Right lobe of liver (tissue), 6 donors: ENCODE data around the gene ACTR10. TPM values are rescaled to one million over a fixed set of nuclear protein-coding genes. Genes with fewer than 3 reads are reported as not detected.
A peak's percentile ranks its signal among the peaks of the same experiment; 100 is the strongest.

Experiments used
- ATAC-seq, 4 donors: fragments of 200-7000 bp; cut with Tn5 transposase; one replicate each; pipeline ENCODE4 v1.9.1; 2020; ENCODE audit warnings: mild to moderate bottlenecking in 4 of 4, moderate library complexity in 4 of 4
- DNase-seq, 3 donors: peaks; one replicate each; pipeline ENCODE4 v3.0.0-alpha.2; 2020
- H3K27ac ChIP-seq, 3 donors: fragments of 200-600 bp; one replicate each; pipeline ENCODE4 v1.8.0; 2022
- H3K27me3 ChIP-seq, 2 donors: fragments of 200-600 bp; one replicate each; pipeline ENCODE4 v1.8.0; 2022
- H3K36me3 ChIP-seq, 4 donors: fragments of 200-600 bp; sonication (generic) in 1 of 4; one replicate each; pipeline versions ENCODE4 v1.5.1 to v1.8.0; 2017 to 2022; ENCODE audit warnings: control low read depth in 1 of 4
- H3K4me1 ChIP-seq, 4 donors: fragments of 200-600 bp; sonication (generic) in 1 of 4; one replicate each; pipeline versions ENCODE4 v1.5.1 to v1.8.0; 2017 to 2022; ENCODE audit warnings: control low read depth in 1 of 4
- H3K4me3 ChIP-seq, 3 donors: fragments of 200-600 bp; one replicate each; pipeline ENCODE4 v1.8.0; 2022
- H3K9me3 ChIP-seq, 4 donors: fragments of 200-600 bp; sonication (generic) in 1 of 4; one replicate each; pipeline versions ENCODE4 v1.5.1 to v1.8.0; 2017 to 2022; ENCODE audit warnings: control low read depth in 1 of 4
- CTCF ChIP-seq, 4 donors: fragments of 200-600 bp in 3 of 4; fragments of 450-650 bp in 1 of 4; IDR thresholded peaks; one replicate each; pipeline versions ENCODE4 v1.5.1 to v1.8.0; 2016 to 2022; ENCODE audit warnings: antibody characterized with exemption in 4 of 4, mild to moderate bottlenecking in 2 of 4
- POLR2A ChIP-seq: fragments of 450-650 bp; IDR thresholded peaks from one replicate; pipeline ENCODE4 v1.6.1; 2017; ENCODE audit warnings: antibody characterized with exemption, mild to moderate bottlenecking
- WGBS: methylation state at CpG from one replicate; pipeline ENCODE4 v1.1.6; 2018; ENCODE audit warnings: low coverage, low lambda C conversion rate; ENCODE audit not compliant: insufficient coverage; ENCODE audit errors: missing lambda C conversion rate; 5-methylcytosine and 5-hydroxymethylcytosine counted together
- intact Hi-C, 2 donors: fragments of 100-400 bp; cut with DNase I; formaldehyde crosslinking; loops; one replicate each; pipeline versions ENCODE4 v1.11.2 to v1.14.1; 2022
- total RNA-seq, 6 experiments: library from RNA; depleted of rRNA in 2 of 6; stranded (reverse); fragments of >200 nt in 2 of 6; fragmentation: NEBNext Ultra II Directional in 3 of 6; extraction: Animal tissue kit (Norgen Biotek cat#: 25700) in 3 of 6; gene quantifications; one replicate each; pipeline versions ENCODE4 v1.1.0 to v1.2.4, GENCODE V29; 2016 to 2023
- donor health status: DM: no; HTN: yes; CAD: no.
- donor health status: DM: no; HTN: no; CAD: no.
- donor health status: DM: no; HTN: no; CAD: no.
- donor health status: DM: no; HTN: yes; CAD: no.
- donor health status: DM: no; HTN: yes; CAD: no.

The ACTR10 gene
- total RNA-seq, 6 experiments from 2014 or later = 20.7 to 42.7 (median 26.5) TPM

DNA sequence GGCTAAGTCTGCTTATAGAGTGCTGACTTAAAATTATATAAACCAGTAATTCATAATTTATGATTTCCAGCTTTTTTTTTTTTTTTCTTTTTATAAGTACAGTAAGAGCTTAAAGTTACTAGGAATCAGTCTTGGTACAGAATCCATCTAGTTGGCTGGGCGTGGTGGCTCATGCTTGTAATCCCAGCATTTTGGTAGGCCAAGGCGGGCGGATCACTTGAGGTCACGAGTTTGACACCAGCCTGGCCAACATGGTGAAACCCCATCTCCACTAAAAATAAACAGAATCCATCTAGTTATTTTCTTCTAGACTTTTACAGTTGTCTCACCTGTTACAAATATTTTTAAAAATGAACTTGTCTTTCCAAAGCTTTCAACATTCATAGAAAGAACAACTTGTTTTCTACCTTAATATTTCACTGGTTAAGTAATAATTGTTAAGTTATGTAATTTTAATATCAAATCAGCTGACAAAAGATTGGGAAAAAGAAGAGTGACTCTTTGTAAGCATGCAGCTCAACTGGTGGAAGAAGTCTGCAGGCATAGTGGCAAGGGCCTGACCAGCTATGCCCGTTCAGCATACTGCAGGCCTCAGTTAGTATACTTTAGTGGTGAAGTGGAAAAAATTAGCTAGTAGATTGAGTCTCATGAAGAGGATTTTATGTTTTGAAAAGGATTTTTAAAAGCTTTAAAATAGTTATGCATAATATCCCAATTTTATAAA, 27.3 kb downstream of the ACTR10 start:
- intact Hi-C loops = no loop called here
- TF ChIP-seq CTCF (IDR thresholded peaks at IDR 0.05) (no peak), POLR2A (no peak)
- WGBS = 98% methylated on average over 5 of the region's 5 CpGs

DNA sequence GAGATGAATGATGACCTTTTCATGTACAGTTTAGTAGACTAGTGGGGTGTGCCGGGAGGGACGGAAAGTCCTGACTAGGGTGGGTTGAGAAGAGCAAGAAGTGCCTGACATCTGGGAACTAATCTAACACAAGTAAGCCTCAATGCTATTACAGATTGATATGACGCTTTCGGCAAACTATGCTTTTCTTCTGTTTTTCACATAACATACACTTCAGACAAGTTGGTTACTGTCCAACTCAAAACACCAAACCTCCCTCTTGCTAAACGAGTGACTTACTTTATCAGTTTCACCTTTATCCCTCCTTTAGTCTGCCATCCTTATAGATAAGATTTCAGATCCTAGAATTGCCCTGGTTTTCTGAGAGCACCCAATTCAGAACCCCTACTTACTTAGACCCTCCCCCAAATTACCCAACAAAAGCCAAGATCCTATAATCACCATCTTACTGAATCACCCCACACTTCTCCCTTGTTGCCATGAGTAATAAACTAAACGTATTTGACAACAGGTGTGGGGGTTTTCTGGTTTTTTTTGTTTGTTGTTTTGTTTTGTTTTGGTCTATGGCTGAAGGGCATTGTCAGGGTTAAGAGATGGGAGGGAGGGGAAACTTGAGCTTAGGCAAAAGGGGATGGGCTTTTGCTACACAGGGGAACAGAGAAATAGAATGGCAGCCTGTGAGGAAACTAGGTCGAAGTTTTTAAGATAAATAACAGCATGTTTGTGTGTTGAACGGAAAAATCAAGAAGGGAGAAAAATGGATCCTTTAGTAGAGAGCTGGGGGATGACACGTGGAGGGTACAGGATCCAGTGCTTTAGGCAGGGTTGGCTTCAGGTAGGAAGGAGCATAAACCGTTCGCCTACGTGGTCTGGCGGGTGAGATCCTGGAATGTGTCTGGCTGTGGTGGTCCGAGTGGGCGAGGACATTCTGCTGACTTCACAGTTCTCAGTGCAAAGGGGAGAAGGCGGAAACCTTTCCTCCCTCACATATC, 38.6 kb downstream of the ACTR10 start:
- H3K27ac ChIP-seq = peak overlapping the region; percentile 72 to 90 (median 82)
- peak overlapping the region; percentile 14 to 49 (median 44) for H3K4me3 ChIP-seq
- peak; percentile 38 to 62 (median 47) for ATAC-seq
- no peaks in the 10 kb centered on the region for H3K36me3 ChIP-seq
- 24% methylated on average over 15 of the region's 16 CpGs for WGBS
- H3K27me3 ChIP-seq = no peaks in the 10 kb centered on the region
- H3K9me3 ChIP-seq = no peaks in the 10 kb centered on the region
- no peak for DNase-seq
- peaks cover 0 to 22% (median 8%) of the 10 kb centered on the region in 4 donors for H3K4me1 ChIP-seq
- TF ChIP-seq POLR2A (no peak), CTCF (IDR thresholded peaks at IDR 0.05) (no peak)
- intact Hi-C loops = no loop called here

More for the DNA sequence above, 27.3 kb downstream of the ACTR10 start:
- H3K27me3 ChIP-seq = no peaks in the 10 kb centered on the region
- DNase-seq = no peak
- no peaks in the 10 kb centered on the region for H3K4me1 ChIP-seq
- no peak overlapping the region for H3K27ac ChIP-seq
- H3K36me3 ChIP-seq = peaks cover 0 to 30% (median 0%) of the 10 kb centered on the region in 4 donors
- H3K4me3 ChIP-seq = no peak overlapping the region
- no peak for ATAC-seq
- H3K9me3 ChIP-seq = no peaks in the 10 kb centered on the region

- intact Hi-C loops = no loop called here
- H3K27ac ChIP-seq = peak overlapping the region; percentile 72 to 90 (median 82)
Observed at GRCh38 chr14:58239244-58240195, 39.6 kb downstream of the ACTR10 start.

More at GRCh38 chr14:58239244-58240195, 39.6 kb downstream of the ACTR10 start:
- no peaks in the 10 kb centered on the region for H3K36me3 ChIP-seq
- TF ChIP-seq CTCF (IDR thresholded peaks at IDR 0.05) (no peak), POLR2A (peak; percentile 62)
- under 1% methylated on average over 23 of the region's 23 CpGs for WGBS
- no peaks in the 10 kb centered on the region for H3K9me3 ChIP-seq
- H3K27me3 ChIP-seq = no peaks in the 10 kb centered on the region
- ATAC-seq = peak; percentile 53 to 70 (median 60)
- peak; percentile 66 to 82 (median 79) for DNase-seq
- H3K4me1 ChIP-seq = peaks cover 0 to 26% (median 8%) of the 10 kb centered on the region in 4 donors
- peak overlapping the region; percentile 14 to 49 (median 44) for H3K4me3 ChIP-seq
